ENCODE results near the gene CIB1.

The CIB1 gene

DNA sequence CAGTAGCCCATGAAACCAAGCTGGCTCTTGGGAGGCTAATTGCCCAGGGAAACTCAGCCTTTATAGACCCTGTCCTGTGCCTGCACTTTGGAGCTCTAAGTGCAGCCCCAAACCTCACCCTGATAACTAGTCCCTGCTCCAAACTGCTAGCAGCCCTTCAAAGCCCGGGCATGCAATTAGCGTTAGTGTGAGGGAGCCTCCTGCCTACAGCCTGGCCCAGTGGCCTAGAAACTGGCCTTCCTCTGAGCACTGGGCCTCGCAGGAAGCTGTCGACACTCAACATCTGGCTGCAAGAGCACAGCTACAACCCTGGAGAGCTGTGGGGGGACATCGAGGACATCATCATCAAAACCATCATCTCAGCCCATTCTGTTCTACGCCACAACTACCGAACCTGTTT is 24.0 kb upstream of the CIB1 start:
- no peak for DNase-seq (ENCODE audit: low read depth)
- TF ChIP-seq, protein P1, sequence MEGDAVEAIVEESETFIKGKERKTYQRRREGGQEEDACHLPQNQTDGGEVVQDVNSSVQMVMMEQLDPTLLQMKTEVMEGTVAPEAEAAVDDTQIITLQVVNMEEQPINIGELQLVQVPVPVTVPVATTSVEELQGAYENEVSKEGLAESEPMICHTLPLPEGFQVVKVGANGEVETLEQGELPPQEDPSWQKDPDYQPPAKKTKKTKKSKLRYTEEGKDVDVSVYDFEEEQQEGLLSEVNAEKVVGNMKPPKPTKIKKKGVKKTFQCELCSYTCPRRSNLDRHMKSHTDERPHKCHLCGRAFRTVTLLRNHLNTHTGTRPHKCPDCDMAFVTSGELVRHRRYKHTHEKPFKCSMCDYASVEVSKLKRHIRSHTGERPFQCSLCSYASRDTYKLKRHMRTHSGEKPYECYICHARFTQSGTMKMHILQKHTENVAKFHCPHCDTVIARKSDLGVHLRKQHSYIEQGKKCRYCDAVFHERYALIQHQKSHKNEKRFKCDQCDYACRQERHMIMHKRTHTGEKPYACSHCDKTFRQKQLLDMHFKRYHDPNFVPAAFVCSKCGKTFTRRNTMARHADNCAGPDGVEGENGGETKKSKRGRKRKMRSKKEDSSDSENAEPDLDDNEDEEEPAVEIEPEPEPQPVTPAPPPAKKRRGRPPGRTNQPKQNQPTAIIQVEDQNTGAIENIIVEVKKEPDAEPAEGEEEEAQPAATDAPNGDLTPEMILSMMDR (IDR thresholded peaks at IDR 0.05; ENCODE audit: low read length, missing control alignments): no peak
- no peak overlapping the region for H3K4me3 ChIP-seq (replicated peaks; ENCODE audit: low read depth, low read length)

DNA sequence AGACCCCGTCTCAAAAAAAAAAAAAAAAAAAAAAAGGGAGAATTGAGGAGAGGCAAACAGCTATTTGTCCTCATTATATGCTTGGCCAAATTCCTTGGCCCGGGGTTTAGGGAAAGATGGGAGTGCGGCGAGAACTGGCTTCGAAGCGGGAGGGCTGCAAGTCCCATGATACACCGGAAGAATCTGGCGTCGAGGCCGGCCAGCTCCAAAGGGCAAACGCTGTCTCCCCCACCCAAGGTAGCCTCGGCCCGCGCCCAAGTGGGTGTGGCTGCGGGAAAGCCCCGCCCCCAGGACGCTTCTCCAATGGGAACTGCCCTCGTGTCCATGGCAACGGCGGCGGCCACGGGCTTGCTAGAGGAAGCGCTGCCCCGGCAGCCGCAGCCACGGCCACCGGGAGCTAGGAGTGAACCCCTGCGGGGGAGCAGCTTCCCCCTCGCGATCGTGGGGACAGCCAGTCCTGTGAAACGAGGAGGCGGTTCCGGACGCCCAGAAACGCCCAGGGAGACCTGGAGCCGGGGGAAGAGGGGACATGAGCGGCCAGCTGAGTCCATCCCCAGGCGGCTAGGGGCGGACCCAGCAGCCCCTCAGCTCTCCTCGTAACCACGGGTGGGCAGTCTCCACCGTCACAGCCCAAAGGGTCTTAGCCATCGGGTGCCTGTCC is 15.6 kb upstream of the CIB1 start, which contains the start of gene TTLL13:
TTLL13 (plus strand) TSS at position 354 of the 661 bp plus-strand sequence. CDS start 1,075 bp downstream, outside the sequence.
- H3K4me3 ChIP-seq (replicated peaks; ENCODE audit: low read depth, low read length): peak within 1 kb of the TSS; percentile 65
- TF ChIP-seq, protein P1 (IDR thresholded peaks at IDR 0.05; ENCODE audit: low read length, missing control alignments): no peak
- DNase-seq (ENCODE audit: low read depth): peak; percentile 86

DNA sequence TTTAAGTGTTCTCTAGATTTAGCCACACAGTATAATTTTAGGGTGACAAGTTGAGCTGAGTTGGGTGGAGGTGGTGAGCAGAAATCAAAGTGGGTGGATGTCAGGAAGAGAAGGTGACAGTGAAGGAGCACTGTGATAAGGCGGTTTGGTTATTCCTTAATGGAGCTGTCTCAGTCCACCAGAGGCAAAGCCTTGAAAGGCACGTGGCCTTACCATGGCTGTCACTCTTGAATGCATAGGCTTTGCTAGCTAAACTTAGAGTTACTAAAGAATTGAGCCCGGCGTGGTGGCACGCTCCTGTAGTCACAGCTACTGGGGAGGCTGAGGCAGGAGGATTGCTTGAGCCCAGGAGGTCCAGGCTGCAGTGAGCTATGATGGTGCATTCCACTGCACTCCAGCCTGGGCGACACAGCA is 15.1 kb upstream of the CIB1 start:
- TF ChIP-seq, protein P1 (IDR thresholded peaks at IDR 0.05; ENCODE audit: low read length, missing control alignments): no peak
- H3K4me3 ChIP-seq (replicated peaks; ENCODE audit: low read depth, low read length): no peak overlapping the region
- DNase-seq (ENCODE audit: low read depth): no peak

DNA sequence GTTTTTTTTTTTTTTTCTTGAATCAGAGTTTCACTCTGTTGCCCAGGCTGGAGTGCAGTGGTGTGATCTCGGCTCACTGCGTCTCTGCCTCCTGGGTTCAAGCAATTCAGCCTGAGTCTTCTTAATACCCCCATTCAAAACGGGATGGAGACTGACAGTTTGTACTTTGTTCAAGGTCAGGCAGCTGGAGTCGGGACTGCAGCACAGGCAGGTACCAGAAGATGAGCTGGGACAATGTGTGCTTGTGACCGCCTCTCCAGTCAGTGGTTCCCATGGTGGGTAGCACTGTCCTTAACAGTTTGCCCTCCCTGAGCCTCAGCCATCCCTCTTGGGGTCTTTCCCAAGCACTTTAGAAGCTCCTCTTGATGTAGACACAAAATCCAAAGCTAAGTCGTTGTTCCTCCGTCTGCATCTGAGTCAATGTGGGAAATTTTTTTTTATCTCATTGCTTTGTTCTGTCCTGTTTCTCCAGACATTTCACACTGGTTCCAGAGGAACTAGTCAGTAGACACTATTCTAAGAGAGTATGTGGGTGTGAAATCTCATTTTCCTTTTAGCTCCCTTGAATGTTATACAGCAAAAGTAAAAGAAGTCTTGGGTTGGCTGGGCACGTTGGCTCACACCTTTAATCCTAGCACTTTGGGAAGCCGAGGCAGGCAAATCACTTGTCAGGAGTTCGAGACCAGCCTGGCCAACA is 10.3 kb upstream of the CIB1 start:
- H3K4me3 ChIP-seq (replicated peaks; ENCODE audit: low read depth, low read length): no peak overlapping the region
- no peak for DNase-seq (ENCODE audit: low read depth)
- TF ChIP-seq, protein P1 (IDR thresholded peaks at IDR 0.05; ENCODE audit: low read length, missing control alignments): no peak

DNA sequence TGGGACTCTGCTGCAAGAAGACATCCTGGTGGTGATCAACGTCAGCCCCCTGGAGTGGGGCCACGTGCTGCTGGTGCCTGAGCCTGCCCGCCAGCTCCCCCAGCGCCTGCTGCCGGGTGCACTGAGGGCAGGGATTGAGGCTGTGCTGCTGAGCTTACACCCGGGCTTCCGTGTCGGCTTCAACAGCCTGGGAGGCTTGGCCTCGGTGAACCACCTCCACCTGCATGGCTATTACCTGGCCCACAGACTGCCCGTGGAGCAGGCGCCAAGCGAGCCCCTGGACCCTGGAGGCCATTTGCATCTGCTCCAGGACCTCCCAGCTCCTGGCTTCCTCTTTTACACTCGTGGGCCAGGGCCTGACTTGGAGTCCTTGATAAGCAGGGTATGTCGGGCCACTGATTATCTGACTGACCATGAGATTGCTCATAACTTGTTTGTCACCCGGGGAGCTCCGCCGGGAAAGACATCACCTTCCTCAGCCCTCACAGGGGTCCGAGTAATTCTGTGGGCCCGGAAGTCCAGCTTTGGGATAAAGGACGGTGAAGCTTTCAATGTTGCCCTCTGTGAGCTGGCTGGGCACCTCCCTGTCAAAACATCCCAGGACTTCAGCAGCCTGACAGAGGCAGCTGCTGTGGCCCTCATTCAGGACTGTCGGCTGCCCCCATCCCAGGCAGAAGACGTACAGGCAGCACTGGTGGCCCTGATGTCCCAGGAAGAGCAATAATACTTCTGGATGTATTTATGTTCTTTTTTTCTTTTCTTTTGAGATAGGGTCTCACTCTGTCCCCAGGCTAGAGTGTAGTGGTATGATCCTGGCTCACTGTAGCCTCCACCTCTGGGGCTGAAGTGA is 7.8 kb upstream of the CIB1 start:
- no peak overlapping the region for H3K4me3 ChIP-seq (replicated peaks; ENCODE audit: low read depth, low read length)
- TF ChIP-seq, protein P1 (IDR thresholded peaks at IDR 0.05; ENCODE audit: low read length, missing control alignments): no peak

DNA sequence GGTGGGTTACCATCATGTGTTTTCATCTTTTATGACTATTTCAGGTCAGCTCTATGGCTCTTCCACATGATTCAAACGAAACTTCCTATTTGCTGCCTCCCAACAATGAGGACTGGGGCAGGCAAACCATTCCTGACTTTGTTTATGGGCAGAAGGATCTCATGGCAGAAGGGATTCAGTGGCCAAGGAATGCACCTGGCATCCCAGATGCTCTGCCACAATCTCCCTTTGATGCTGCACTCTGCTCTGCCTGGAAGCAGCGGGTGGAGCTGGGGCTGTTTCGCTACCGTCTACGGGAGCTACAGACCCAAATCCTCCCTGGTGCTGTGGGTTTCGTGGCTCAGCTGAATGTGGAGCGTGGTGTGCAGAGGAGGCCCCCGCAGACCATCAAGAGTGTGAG is 7.1 kb upstream of the CIB1 start:
- H3K4me3 ChIP-seq (replicated peaks; ENCODE audit: low read depth, low read length): no peak overlapping the region
- no peak for DNase-seq (ENCODE audit: low read depth)
- TF ChIP-seq, protein P1 (IDR thresholded peaks at IDR 0.05; ENCODE audit: low read length, missing control alignments): no peak

More for the DNA sequence above, 7.8 kb upstream of the CIB1 start:
- no peak for DNase-seq (ENCODE audit: low read depth)
